Spleen (tissue), 11 donors: Measurements from ENCODE around the gene CLTA. TPM values are rescaled to one million over a fixed set of nuclear protein-coding genes. Genes with fewer than 3 reads are reported as not detected.
A peak's percentile ranks its signal among the peaks of the same experiment; 100 is the strongest.

Experiments used
- DNase-seq: peaks from one replicate; pipeline ENCODE4 v3.0.0-alpha.2; 2020
- H3K27ac ChIP-seq, 8 donors: fragments of 200-600 bp; sonication (generic) in 7 of 8; 1 replicate in 4 of 8; 2 replicates in 4 of 8; pipeline versions ENCODE4 v1.5.0 to v1.8.0; 2016 to 2021; ENCODE audit warnings: inconsistent platforms in 4 of 8, mild to moderate bottlenecking in 4 of 8, moderate library complexity in 1 of 8
- H3K27me3 ChIP-seq, 7 donors: fragments of 200-600 bp; sonication (generic) in 6 of 7; replicated peaks in 1 of 7; 1 replicate in 4 of 7; 2 replicates in 3 of 7; pipeline versions ENCODE4 v1.5.0 to v1.8.0; 2016 to 2021; ENCODE audit warnings: inconsistent platforms in 3 of 7, mild to moderate bottlenecking in 1 of 7
- H3K36me3 ChIP-seq, 6 donors: fragments of 200-600 bp; sonication (generic) in 5 of 6; 1 replicate in 4 of 6; 2 replicates in 2 of 6; pipeline versions ENCODE4 v1.5.0 to v1.8.0; 2016 to 2021; ENCODE audit warnings: inconsistent platforms in 2 of 6
- H3K4me1 ChIP-seq, 6 donors: fragments of 200-600 bp; sonication (generic) in 5 of 6; 1 replicate in 3 of 6; 2 replicates in 3 of 6; pipeline versions ENCODE4 v1.5.0 to v1.8.0; 2016 to 2021; ENCODE audit warnings: inconsistent platforms in 3 of 6
- H3K4me3 ChIP-seq, 8 donors: fragments of 200-600 bp; sonication (generic) in 7 of 8; 1 replicate in 4 of 8; 2 replicates in 4 of 8; pipeline versions ENCODE4 v1.5.0 to v1.8.0; 2016 to 2021; ENCODE audit warnings: inconsistent platforms in 4 of 8, mild to moderate bottlenecking in 4 of 8, moderate library complexity in 2 of 8
- H3K9me3 ChIP-seq, 8 donors: fragments of 200-600 bp; sonication (generic) in 7 of 8; 1 replicate in 4 of 8; 2 replicates in 4 of 8; pipeline versions ENCODE4 v1.5.0 to v1.8.0; 2016 to 2021; ENCODE audit warnings: inconsistent platforms in 4 of 8
- CTCF ChIP-seq, 11 experiments: fragments of 200-600 bp in 7 of 11; fragments of 450-650 bp in 4 of 11; sonication (generic) in 4 of 11; IDR thresholded peaks in 8 of 11; conservative IDR thresholded peaks in 3 of 11; 1 replicate in 7 of 11; 2 replicates in 4 of 11; pipeline versions ENCODE4 v1.4.0 to v1.8.0; 2016 to 2021; ENCODE audit warnings: antibody characterized with exemption in 11 of 11, inconsistent platforms in 4 of 11, mild to moderate bottlenecking in 1 of 11
- POLR2A ChIP-seq, 3 donors: fragments of 450-650 bp; IDR thresholded peaks; one replicate each; pipeline ENCODE4 v1.5.1; 2017; ENCODE audit warnings: antibody characterized with exemption in 3 of 3, mild to moderate bottlenecking in 1 of 3
- POLR2AphosphoS5 ChIP-seq, 3 donors: sonication (generic); formaldehyde crosslinking; IDR thresholded peaks; one replicate each; pipeline ENCODE4 v1.5.1; 2017; ENCODE audit warnings: antibody characterized with exemption in 3 of 3
- WGBS, 5 donors: extraction: QIAGEN DNeasy Blood & Tissue Kit in 3 of 5; methylation state at CpG; one replicate each; pipeline versions ENCODE4 v1.1.5 to v1.1.7; 2013 to 2018; 5-methylcytosine and 5-hydroxymethylcytosine counted together
- intact Hi-C: fragments of 100-400 bp; cut with DNase I; formaldehyde crosslinking; loops from one replicate; pipeline ENCODE4 v1.15.0; 2023; ENCODE audit warnings: low total_unique reads
- polyA plus RNA-seq, 3 donors: library from polyadenylated mRNA; stranded (reverse); fragments of 200-250 nt; gene quantifications; one replicate each; pipeline ENCODE4 v1.2.1, GENCODE V29; 2013
- total RNA-seq, 7 donors: library from RNA; depleted of rRNA in 3 of 7; stranded (reverse); fragments of >200 nt in 3 of 7; fragmentation: NEBNext Ultra II Directional in 4 of 7; extraction: Animal tissue kit (Norgen Biotek cat#: 25700) in 4 of 7; gene quantifications; one replicate each; pipeline versions ENCODE4 v1.1.0 to v1.2.1, GENCODE V29; 2016 to 2021
- donor health status: healthy with polysubstance abuse.
- donor health status: DM: no; HTN: no; CAD: no; lungs with moderate emphysema.
- donor health status: DM: no; HTN: no; CAD: no.
- donor health status: Bipolar disorder and iron deficiency.
- donor health status: healthy.
- donor health status: DM: no; HTN: no; CAD: no.
- donor health status: DM: yes; HTN: yes; CAD: no.

Gene CLTA
- total and polyA plus RNA-seq, 10 donors = 92.0 to 176 (median 137) TPM

GRCh38 chr9:36214571-36214970 is 23.9 kb downstream of the CLTA start:
- H3K4me3 ChIP-seq = no peak overlapping the region
- H3K27me3 ChIP-seq = no peaks in the 10 kb centered on the region
- peaks cover 0 to 99% (median 79%) of the 10 kb centered on the region in 6 donors for H3K36me3 ChIP-seq
- no peak for DNase-seq
- TF ChIP-seq POLR2A (IDR thresholded peaks at IDR 0.05) = no peak
- no peak for TF ChIP-seq CTCF (IDR thresholded peaks at IDR 0.05 in 8 of 11, conservative IDR thresholded peaks at IDR 0.05 in 3 of 11)
- TF ChIP-seq POLR2AphosphoS5 (IDR thresholded peaks at IDR 0.05) = no peak
- intact Hi-C loops = no loop called here
- peak overlapping the region in 1 of 8 donors; percentile 31 for H3K27ac ChIP-seq
- H3K9me3 ChIP-seq = no peaks in the 10 kb centered on the region
- H3K4me1 ChIP-seq = peaks cover 0 to 70% (median 31%) of the 10 kb centered on the region in 6 donors

GRCh38 chr9:36217256-36217968 is 26.7 kb downstream of the CLTA start:
- no peaks in the 10 kb centered on the region for H3K27me3 ChIP-seq
- H3K4me1 ChIP-seq = peaks cover 0 to 46% (median 11%) of the 10 kb centered on the region in 6 donors
- H3K9me3 ChIP-seq = peaks cover 0 to 2% (median 2%) of the 10 kb centered on the region in 8 donors
- H3K27ac ChIP-seq = peak overlapping the region in 2 of 8 donors; percentile 16 to 42
- WGBS, 5 donors = 67 to 75% (median 73%) methylated on average over 13 of the region's 13 CpGs
- H3K36me3 ChIP-seq = peaks cover 0 to 99% (median 74%) of the 10 kb centered on the region in 6 donors
- intact Hi-C loops = no loop called here
- DNase-seq = no peak
- TF ChIP-seq POLR2A (IDR thresholded peaks at IDR 0.05) (no peak), POLR2AphosphoS5 (IDR thresholded peaks at IDR 0.05) (no peak), CTCF (IDR thresholded peaks at IDR 0.05 in 8 of 11, conservative IDR thresholded peaks at IDR 0.05 in 3 of 11) (no peak)
- no peak overlapping the region for H3K4me3 ChIP-seq

DNA sequence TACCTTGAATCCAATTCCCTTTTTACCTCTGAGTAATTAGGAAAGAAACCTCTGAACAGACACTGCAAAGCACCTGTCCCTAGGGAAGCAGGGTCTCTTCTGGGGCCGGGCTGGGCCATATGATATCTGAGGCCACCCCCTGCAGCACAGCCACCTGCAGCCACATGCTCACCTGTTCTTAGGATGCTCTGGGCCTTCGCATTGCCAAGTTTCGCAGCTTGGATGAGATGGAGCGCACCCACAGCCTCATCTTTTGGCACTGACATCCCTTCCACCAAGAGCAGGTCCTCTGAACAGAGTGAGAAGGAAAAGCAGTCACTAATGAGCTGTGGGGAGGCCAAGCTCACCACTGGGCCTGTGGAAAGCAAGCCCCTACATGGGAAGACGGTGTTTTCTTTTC is 27.3 kb downstream of the CLTA start:
- intact Hi-C loops = no loop called here
- H3K27ac ChIP-seq = peak overlapping the region in 3 of 8 donors; percentile 15 to 42 (median 27)
- H3K4me3 ChIP-seq = no peak overlapping the region
- H3K9me3 ChIP-seq = peaks cover 0 to 8% (median 8%) of the 10 kb centered on the region in 8 donors
- 89 to 94% (median 91%) methylated on average over 5 of the region's 5 CpGs for WGBS, 5 donors
- no peak for TF ChIP-seq CTCF (IDR thresholded peaks at IDR 0.05 in 8 of 11, conservative IDR thresholded peaks at IDR 0.05 in 3 of 11)
- TF ChIP-seq POLR2AphosphoS5 (IDR thresholded peaks at IDR 0.05) = no peak
- peaks cover 6 to 99% (median 77%) of the 10 kb centered on the region in 6 donors for H3K36me3 ChIP-seq
- DNase-seq = no peak
- H3K4me1 ChIP-seq = peaks cover 0 to 45% (median 10%) of the 10 kb centered on the region in 6 donors
- no peaks in the 10 kb centered on the region for H3K27me3 ChIP-seq

GRCh38 chr9:36218411-36218901 is 27.7 kb downstream of the CLTA start:
- intact Hi-C loops = no loop called here
- Histone ChIP-seq H3K4me3 (no peak overlapping the region), H3K4me1 (peaks cover 0 to 41% (median 10%) of the 10 kb centered on the region in 6 donors), H3K9me3 (peaks cover 0 to 13% (median 8%) of the 10 kb centered on the region in 8 donors), H3K36me3 (peaks cover 6 to 99% (median 77%) of the 10 kb centered on the region in 6 donors), H3K27ac (peak overlapping the region in 2 of 8 donors; percentile 15 to 27), H3K27me3 (no peaks in the 10 kb centered on the region)
- 72 to 88% (median 81%) methylated on average over 7 of the region's 7 CpGs for whole genome bisulfite sequencing, 5 donors
- DNase-seq = no peak
- TF ChIP-seq POLR2AphosphoS5 (IDR thresholded peaks at IDR 0.05) (peak in 2 of 3 donors; percentile 17 to 63), CTCF (IDR thresholded peaks at IDR 0.05 in 8 of 11, conservative IDR thresholded peaks at IDR 0.05 in 3 of 11) (no peak)
